CD8-positive, alpha-beta memory T cell (primary cell): ENCODE results near the gene TLK2. TPM values are rescaled to one million over a fixed set of nuclear protein-coding genes. Genes with fewer than 3 reads are reported as not detected.
"Not testable (repeated sequence)": the region's sequence is repeated elsewhere in the genome, so short reads cannot be mapped to it uniquely, and the experiment has no call there.

Experiments
- CTCF ChIA-PET: fragments of 350-600 bp; sonication (Branson Sonifier 250); formaldehyde crosslinking; loops from one replicate; lab custom pipeline; 2021; ENCODE audit warnings: antibody characterized with exemption; lab: Charles Lee
- POLR2A ChIA-PET: fragments of 350-600 bp; sonication (Branson Sonifier 250); formaldehyde crosslinking; loops from one replicate; lab custom pipeline; 2021; ENCODE audit warnings: antibody characterized with exemption; lab: Charles Lee
- DNase-seq, 5 donors: peaks; one replicate each; pipeline versions ENCODE4 v3.0.0 to v3.0.0-alpha.2; 2020 to 2022; ENCODE audit warnings: mixed read lengths in 1 of 5
- H3K27ac ChIP-seq: one replicate; pipeline ENCODE4 v1.7.0; 2013; ENCODE audit warnings: low read depth, mild to moderate bottlenecking, low read length, moderate library complexity
- H3K27me3 ChIP-seq: 2 replicates; pipeline ENCODE4 v1.7.0; 2013; ENCODE audit warnings: low read length, mild to moderate bottlenecking; ENCODE audit not compliant: insufficient read depth, poor library complexity, severe bottlenecking
- H3K36me3 ChIP-seq: 2 replicates; pipeline ENCODE4 v1.7.0; 2013; ENCODE audit warnings: mild to moderate bottlenecking, low read length, moderate library complexity; ENCODE audit not compliant: insufficient read depth
- H3K4me1 ChIP-seq: 2 replicates; pipeline ENCODE4 v1.7.0; 2013; ENCODE audit warnings: mild to moderate bottlenecking, low read length, moderate library complexity; ENCODE audit not compliant: insufficient read depth
- H3K4me3 ChIP-seq: 2 replicates; pipeline ENCODE4 v1.7.0; 2013; ENCODE audit warnings: mild to moderate bottlenecking, low read length
- H3K9me3 ChIP-seq: 2 replicates; pipeline ENCODE4 v1.7.0; 2013; ENCODE audit warnings: mild to moderate bottlenecking, low read length
- H3K27ac Mint-ChIP-seq, 8 donors: one replicate each; pipeline ENCODE4 v1.8.0; 2020 to 2021; ENCODE audit warnings: mixed read lengths in 8 of 8, mild to moderate bottlenecking in 6 of 8, inconsistent platforms in 3 of 8, moderate library complexity in 3 of 8
- H3K27me3 Mint-ChIP-seq, 2 donors: one replicate each; pipeline ENCODE4 v1.8.0; 2020 to 2021; ENCODE audit warnings: mixed read lengths in 2 of 2, mild to moderate bottlenecking in 1 of 2, moderate library complexity in 1 of 2
- H3K36me3 Mint-ChIP-seq, 3 donors: one replicate each; pipeline ENCODE4 v1.8.0; 2020 to 2021; ENCODE audit warnings: mixed read lengths in 3 of 3, inconsistent platforms in 1 of 3, mild to moderate bottlenecking in 1 of 3
- H3K4me1 Mint-ChIP-seq, 3 donors: one replicate each; pipeline ENCODE4 v1.8.0; 2020 to 2021; ENCODE audit warnings: mixed read lengths in 3 of 3, inconsistent platforms in 1 of 3, mild to moderate bottlenecking in 1 of 3
- H3K4me3 Mint-ChIP-seq, 7 donors: one replicate each; pipeline ENCODE4 v1.8.0; 2020 to 2021; ENCODE audit warnings: mixed read lengths in 7 of 7, mild to moderate bottlenecking in 6 of 7, moderate library complexity in 4 of 7, inconsistent platforms in 2 of 7
- H3K9me3 Mint-ChIP-seq, 5 donors: one replicate each; pipeline ENCODE4 v1.8.0; 2020 to 2022; ENCODE audit warnings: mixed read lengths in 5 of 5, mild to moderate bottlenecking in 3 of 5, moderate library complexity in 2 of 5, inconsistent platforms in 1 of 5
- polyA plus RNA-seq: library from polyadenylated mRNA; unstranded; fragments of 300-500 nt; fragmentation: Illumina TruSeq; gene quantifications from one replicate; pipeline ENCODE4 v1.2.3, GENCODE V29; 2021
- total RNA-seq, 2 experiments: library from RNA; stranded (reverse); gene quantifications; one replicate each; pipeline ENCODE4 v1.2.3, GENCODE V29; 2021

Gene TLK2
- total and polyA plus RNA-seq, 3 experiments from 2014 or later: 13.3 to 43.4 (median 41.9) TPM

- H3K27me3 Mint-ChIP-seq, DNase-seq, H3K36me3 ChIP-seq, H3K4me1 ChIP-seq, H3K9me3 ChIP-seq, POLR2A ChIA-PET, H3K4me3 ChIP-seq, H3K9me3 Mint-ChIP-seq, H3K27me3 ChIP-seq, H3K27ac ChIP-seq, H3K36me3 Mint-ChIP-seq, CTCF ChIA-PET: not testable (repeated sequence)
- H3K27ac Mint-ChIP-seq: peak overlapping the region; percentile 2 to 90 (median 51)
- peaks cover 13 to 17% (median 15%) of the 10 kb centered on the region in 3 donors for H3K4me1 Mint-ChIP-seq
- peak overlapping the region; percentile 2 to 60 (median 56) for H3K4me3 Mint-ChIP-seq
Measured at GRCh38 chr17:62454111-62454510, 24.5 kb upstream of the TLK2 start.

DNA sequence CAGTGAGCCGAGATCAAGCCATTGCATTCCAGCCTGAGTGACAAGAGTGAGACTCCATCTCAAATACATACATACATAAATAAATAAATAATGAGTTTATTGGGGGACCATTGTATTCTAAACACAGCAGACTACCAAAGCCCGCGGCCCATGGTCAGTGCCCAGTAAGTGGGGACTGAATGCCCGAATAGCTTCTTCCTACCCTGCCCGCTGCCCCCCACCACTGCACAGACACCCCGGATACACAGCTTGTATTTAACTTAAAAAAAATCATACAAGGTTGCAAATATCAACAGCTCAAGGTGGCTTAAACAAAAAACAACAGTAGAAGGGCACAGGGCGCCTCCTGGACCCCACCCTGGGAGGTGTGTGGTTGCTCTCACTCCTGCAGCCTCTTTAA lies 22.6 kb upstream of the TLK2 start:
- Histone ChIP-seq H3K36me3 (no peaks in the 10 kb centered on the region), H3K27ac (no peak overlapping the region), H3K27me3 (no peaks in the 10 kb centered on the region), H3K9me3 (no peaks in the 10 kb centered on the region), H3K4me3 (no peak overlapping the region), H3K4me1 (peaks cover 10% of the 10 kb centered on the region)
- no peak for DNase-seq
- peaks cover 13 to 17% (median 15%) of the 10 kb centered on the region in 3 donors for H3K4me1 Mint-ChIP-seq
- ChIA-PET CTCF (no interaction called here), POLR2A (no interaction called here)
- H3K36me3 Mint-ChIP-seq: peaks cover 0 to 2% (median 2%) of the 10 kb centered on the region in 3 donors
- no peak overlapping the region for H3K4me3 Mint-ChIP-seq
- no peaks in the 10 kb centered on the region for H3K27me3 Mint-ChIP-seq
- no peaks in the 10 kb centered on the region for H3K9me3 Mint-ChIP-seq
- H3K27ac Mint-ChIP-seq: peak overlapping the region in 2 of 8 donors; percentile 29 to 51

DNA sequence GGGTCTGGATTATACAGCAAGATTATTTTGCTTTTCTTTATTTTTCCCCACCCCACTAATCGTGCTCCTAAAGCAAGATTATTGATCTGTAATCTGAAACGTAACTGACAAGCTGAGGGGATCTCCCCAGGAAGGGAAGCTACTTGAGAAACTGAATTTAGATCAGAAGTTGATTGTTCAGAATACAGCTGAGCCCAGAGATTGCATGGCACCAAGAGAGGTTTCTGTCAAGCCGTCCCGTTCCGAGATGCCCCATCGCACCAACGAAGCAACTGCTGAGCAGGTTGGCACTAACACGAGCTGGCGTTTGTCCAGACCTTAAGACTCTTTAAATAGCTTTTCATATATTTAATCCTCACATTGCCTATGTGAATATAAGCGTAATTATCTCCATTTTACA lies 20.1 kb upstream of the TLK2 start:
- H3K4me1 ChIP-seq, H3K9me3 Mint-ChIP-seq, H3K4me3 Mint-ChIP-seq, H3K27me3 ChIP-seq, DNase-seq, H3K36me3 Mint-ChIP-seq, H3K27ac ChIP-seq, H3K4me3 ChIP-seq, H3K9me3 ChIP-seq, CTCF ChIA-PET, H3K36me3 ChIP-seq, POLR2A ChIA-PET, H3K27me3 Mint-ChIP-seq: not testable (repeated sequence)
- Mint-ChIP-seq H3K4me1 (peaks cover 9 to 10% (median 9%) of the 10 kb centered on the region in 3 donors), H3K27ac (peak overlapping the region in 1 of 8 donors; percentile 29)

GRCh38 chr17:62464422-62464821 lies 14.2 kb upstream of the TLK2 start:
- H3K9me3 ChIP-seq, DNase-seq, H3K4me1 ChIP-seq, H3K27me3 Mint-ChIP-seq, H3K4me3 ChIP-seq, CTCF ChIA-PET, H3K36me3 Mint-ChIP-seq, H3K9me3 Mint-ChIP-seq, H3K27me3 ChIP-seq, H3K4me3 Mint-ChIP-seq, H3K4me1 Mint-ChIP-seq, H3K27ac ChIP-seq, H3K36me3 ChIP-seq, H3K27ac Mint-ChIP-seq: not testable (repeated sequence)
- POLR2A ChIA-PET: interaction anchor here (0.6 kb wide), 1 partner anchor 1880 kb away, joined by 5 read pairs; no protein-coding TSS in a partner anchor

- not testable (repeated sequence) for H3K27me3 Mint-ChIP-seq, DNase-seq
Measured at GRCh38 chr17:62465271-62465670, 13.4 kb upstream of the TLK2 start.

DNA sequence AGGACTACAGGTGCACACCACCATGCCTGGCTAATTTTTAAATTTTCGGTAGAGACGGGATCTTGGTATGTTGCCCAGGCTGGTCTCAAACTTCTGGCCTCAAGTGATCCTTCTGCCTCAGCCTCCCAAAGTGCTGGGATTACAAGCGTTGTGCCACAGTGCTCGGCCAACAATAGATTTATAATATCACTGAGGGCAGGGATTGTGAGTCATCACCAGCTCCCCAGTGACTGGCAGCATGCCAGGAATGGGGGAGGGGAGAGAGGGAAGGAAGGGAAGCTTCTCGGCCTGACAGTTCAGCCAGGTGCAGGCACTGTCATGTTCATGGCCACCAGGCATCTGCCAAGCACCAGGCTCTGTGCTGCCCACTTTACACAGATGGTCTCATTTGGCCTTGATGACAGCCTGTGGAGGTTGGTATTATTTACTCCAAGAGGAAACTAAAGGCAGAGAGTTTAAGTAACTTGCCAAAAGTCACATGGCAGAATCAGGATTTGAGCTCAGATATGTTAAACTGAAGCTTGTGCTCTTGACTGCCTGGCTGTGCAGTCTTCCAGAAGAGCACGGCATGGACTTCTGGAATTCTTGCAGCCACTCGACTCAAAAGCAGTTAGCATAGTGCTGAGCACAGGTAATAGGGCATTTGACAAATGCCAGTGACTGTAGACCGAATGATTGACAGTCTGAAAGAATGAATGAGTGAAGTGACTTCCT lies 7.8 kb upstream of the TLK2 start:
- POLR2A ChIA-PET, H3K4me3 ChIP-seq, CTCF ChIA-PET, H3K27ac ChIP-seq, H3K27me3 Mint-ChIP-seq, H3K36me3 Mint-ChIP-seq, H3K9me3 ChIP-seq, H3K4me3 Mint-ChIP-seq, H3K4me1 ChIP-seq, H3K27me3 ChIP-seq, H3K9me3 Mint-ChIP-seq, H3K36me3 ChIP-seq: not testable (repeated sequence)
- Mint-ChIP-seq H3K27ac (peak overlapping the region in 7 of 8 donors; percentile 16 to 96 (median 78)), H3K4me1 (peaks cover 8 to 18% (median 13%) of the 10 kb centered on the region in 3 donors)
- DNase-seq: peak; percentile 18 to 80 (median 41)

More at GRCh38 chr17:62465271-62465670, 13.4 kb upstream of the TLK2 start:
- H3K27me3 ChIP-seq, CTCF ChIA-PET, H3K4me3 ChIP-seq, H3K4me3 Mint-ChIP-seq, H3K9me3 Mint-ChIP-seq, H3K36me3 Mint-ChIP-seq, H3K4me1 ChIP-seq, H3K9me3 ChIP-seq, H3K36me3 ChIP-seq, H3K4me1 Mint-ChIP-seq, POLR2A ChIA-PET, H3K27ac ChIP-seq: not testable (repeated sequence)
- peak overlapping the region in 1 of 8 donors; percentile 68 for H3K27ac Mint-ChIP-seq

GRCh38 chr17:62471380-62471880 lies 7.2 kb upstream of the TLK2 start:
- H3K9me3 ChIP-seq, H3K27ac ChIP-seq, H3K4me3 ChIP-seq, H3K27me3 ChIP-seq, H3K4me3 Mint-ChIP-seq, CTCF ChIA-PET, H3K36me3 ChIP-seq, H3K4me1 ChIP-seq, H3K27me3 Mint-ChIP-seq, H3K36me3 Mint-ChIP-seq, DNase-seq, H3K9me3 Mint-ChIP-seq, POLR2A ChIA-PET: not testable (repeated sequence)
- peaks cover 8 to 18% (median 13%) of the 10 kb centered on the region in 3 donors for H3K4me1 Mint-ChIP-seq
- H3K27ac Mint-ChIP-seq: peak overlapping the region in 6 of 8 donors; percentile 54 to 96 (median 80)

GRCh38 chr17:62473030-62473982 lies 5.3 kb upstream of the TLK2 start:
- H3K27ac Mint-ChIP-seq: peak overlapping the region in 3 of 8 donors; percentile 62 to 67 (median 66)
- H3K27me3 Mint-ChIP-seq, POLR2A ChIA-PET, H3K9me3 ChIP-seq, H3K9me3 Mint-ChIP-seq, H3K36me3 Mint-ChIP-seq, H3K4me3 ChIP-seq, DNase-seq, CTCF ChIA-PET, H3K27ac ChIP-seq, H3K27me3 ChIP-seq, H3K4me3 Mint-ChIP-seq, H3K4me1 ChIP-seq, H3K36me3 ChIP-seq: not testable (repeated sequence)
- H3K4me1 Mint-ChIP-seq: peaks cover 18 to 30% (median 21%) of the 10 kb centered on the region in 3 donors
